ENCODE results near the gene DYNLT3.

DYNLT3 gene

DNA sequence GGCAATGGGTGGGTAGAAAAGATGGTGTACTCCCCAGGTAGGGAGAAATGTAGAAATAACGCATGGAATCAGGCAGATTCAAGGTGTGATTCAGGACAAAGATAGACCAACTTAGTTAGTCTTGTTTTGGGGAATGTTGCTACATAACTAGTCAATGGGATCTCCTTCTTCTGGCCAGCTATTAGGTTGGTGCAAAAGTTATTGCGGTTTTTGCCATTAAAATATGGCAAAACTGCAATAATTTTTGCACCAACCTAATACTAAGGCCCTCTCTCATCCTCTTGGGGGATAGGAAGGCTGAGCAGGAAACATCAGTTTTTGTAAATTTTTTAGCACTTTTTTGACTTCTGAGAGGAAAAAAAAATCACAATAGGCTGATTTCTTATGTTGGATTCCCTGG lies 44.3 kb downstream of the DYNLT3 start:
- DNase-seq (ENCODE audit: low spot score) = no peak
- ChIA-PET POLR2A (ENCODE audit: low non-redundant PET) (no interaction called here), CTCF (no interaction called here)
- no peak overlapping the region for H3K27ac ChIP-seq
- TF ChIP-seq, protein P1, sequence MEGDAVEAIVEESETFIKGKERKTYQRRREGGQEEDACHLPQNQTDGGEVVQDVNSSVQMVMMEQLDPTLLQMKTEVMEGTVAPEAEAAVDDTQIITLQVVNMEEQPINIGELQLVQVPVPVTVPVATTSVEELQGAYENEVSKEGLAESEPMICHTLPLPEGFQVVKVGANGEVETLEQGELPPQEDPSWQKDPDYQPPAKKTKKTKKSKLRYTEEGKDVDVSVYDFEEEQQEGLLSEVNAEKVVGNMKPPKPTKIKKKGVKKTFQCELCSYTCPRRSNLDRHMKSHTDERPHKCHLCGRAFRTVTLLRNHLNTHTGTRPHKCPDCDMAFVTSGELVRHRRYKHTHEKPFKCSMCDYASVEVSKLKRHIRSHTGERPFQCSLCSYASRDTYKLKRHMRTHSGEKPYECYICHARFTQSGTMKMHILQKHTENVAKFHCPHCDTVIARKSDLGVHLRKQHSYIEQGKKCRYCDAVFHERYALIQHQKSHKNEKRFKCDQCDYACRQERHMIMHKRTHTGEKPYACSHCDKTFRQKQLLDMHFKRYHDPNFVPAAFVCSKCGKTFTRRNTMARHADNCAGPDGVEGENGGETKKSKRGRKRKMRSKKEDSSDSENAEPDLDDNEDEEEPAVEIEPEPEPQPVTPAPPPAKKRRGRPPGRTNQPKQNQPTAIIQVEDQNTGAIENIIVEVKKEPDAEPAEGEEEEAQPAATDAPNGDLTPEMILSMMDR (conservative IDR thresholded peaks at IDR 0.05; ENCODE audit: low read depth) = no peak

DNA sequence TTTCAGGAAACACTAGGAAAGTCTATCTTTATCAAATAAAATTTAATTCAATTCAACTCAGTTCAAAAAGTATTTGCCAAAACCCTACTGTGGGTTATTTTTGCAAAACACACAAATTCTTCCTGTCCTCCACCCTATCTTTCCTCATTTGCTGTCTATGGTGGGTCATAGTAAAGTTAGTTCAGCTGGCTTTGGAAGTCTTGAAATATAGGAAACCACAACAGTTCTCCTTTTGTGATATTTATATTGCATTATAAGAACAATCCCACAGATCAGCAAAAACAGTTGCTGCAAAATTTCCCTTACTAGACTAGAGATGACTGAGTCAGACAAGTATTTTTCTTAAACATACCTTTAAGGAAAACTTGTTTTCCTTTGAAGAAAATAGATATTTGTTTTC lies 45.3 kb downstream of the DYNLT3 start:
- TF ChIP-seq, protein P1 (conservative IDR thresholded peaks at IDR 0.05; ENCODE audit: low read depth) = no peak
- no peak overlapping the region for H3K27ac ChIP-seq
- POLR2A ChIA-PET (ENCODE audit: low non-redundant PET) = no interaction called here
- CTCF ChIA-PET = no interaction called here
- no peak for DNase-seq (ENCODE audit: low spot score)

DNA sequence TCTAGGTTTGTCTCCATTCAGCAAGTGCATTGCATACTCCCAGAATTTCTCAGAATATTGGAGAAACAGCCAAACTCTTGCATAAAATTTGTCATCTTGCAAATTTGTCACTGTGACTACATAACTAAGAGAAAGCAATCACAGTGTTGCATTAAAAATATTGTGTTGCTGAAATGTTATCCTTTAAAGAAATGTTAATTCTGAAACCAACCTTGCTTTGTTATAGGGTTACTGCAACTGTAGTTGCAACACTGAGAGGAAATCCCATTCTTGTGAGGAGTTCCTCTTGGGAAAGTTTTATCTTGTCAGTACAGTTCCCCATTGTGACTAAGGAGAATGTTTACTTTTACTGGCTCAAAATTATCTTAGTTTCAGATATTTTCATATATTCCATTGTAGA lies 46.7 kb downstream of the DYNLT3 start:
- POLR2A ChIA-PET (ENCODE audit: low non-redundant PET) = no interaction called here
- DNase-seq (ENCODE audit: low spot score) = no peak
- TF ChIP-seq, protein P1 (conservative IDR thresholded peaks at IDR 0.05; ENCODE audit: low read depth) = no peak
- no peak overlapping the region for H3K27ac ChIP-seq
- CTCF ChIA-PET = no interaction called here

DNA sequence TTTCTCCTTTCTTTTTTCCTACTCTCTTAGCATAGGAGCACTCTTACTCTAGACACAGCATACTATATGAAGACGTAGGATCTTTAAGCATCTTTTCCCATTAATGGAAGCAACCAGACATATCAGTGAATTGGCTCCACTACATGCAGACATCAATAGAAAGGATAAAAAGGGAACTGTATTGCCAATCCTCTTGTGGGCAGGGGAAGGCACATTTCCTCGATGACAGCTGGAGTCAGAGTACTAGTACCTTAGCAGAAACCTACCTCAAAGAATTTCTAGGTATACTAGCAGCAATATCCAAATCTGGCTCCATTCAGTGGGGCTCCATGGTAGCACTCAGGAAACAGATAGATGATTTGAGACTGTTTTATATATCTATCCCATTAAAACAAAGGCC lies 47.4 kb downstream of the DYNLT3 start:
- no peak for DNase-seq (ENCODE audit: low spot score)
- TF ChIP-seq, protein P1 (conservative IDR thresholded peaks at IDR 0.05; ENCODE audit: low read depth) = no peak
- no peak overlapping the region for H3K27ac ChIP-seq
- CTCF ChIA-PET = no interaction called here
- POLR2A ChIA-PET (ENCODE audit: low non-redundant PET) = no interaction called here

DNA sequence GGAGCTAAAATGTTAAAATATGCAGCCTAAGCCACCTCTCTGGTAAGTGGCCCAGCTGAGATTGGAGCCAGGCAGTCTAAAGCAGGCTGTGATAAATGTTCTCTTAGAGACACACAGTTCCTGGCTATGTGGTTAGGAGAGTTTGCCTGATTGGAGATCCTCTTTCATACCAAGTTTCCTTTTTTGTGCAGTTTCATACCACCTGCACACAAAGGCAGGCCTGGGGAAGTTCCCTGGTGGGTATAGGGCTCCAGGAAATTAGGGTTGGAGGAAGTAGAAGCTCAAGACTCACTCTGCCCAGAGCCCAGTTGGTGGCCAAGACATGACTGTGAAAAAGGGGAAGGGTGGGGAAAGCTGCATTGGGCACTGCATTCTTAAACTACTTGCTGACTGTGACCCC lies 50.6 kb downstream of the DYNLT3 start:
- ChIA-PET CTCF (no interaction called here), POLR2A (ENCODE audit: low non-redundant PET) (no interaction called here)
- DNase-seq (ENCODE audit: low spot score) = no peak
- H3K27ac ChIP-seq = no peak overlapping the region
- TF ChIP-seq, protein P1 (conservative IDR thresholded peaks at IDR 0.05; ENCODE audit: low read depth) = no peak

DNA sequence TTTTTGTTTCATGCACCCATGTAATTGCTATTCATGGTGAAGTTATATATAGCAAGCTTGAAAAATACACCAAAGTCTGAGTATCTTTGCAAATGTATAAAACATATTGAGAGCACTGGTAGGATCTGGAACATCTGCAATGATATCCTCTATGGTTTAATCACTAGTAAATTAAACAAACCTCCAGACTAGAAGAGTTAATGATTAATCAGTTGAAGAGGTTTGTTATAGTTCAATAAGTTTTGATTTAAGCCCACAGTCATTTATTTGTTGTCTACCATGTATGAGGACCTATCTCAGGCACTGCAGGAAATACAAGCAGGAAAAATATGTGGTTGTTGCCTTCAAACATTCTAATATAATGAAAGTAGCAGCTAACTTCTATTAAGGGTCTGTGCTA lies 51.1 kb downstream of the DYNLT3 start:
- ChIA-PET POLR2A (ENCODE audit: low non-redundant PET) (no interaction called here), CTCF (no interaction called here)
- TF ChIP-seq, protein P1 (conservative IDR thresholded peaks at IDR 0.05; ENCODE audit: low read depth) = no peak
- H3K27ac ChIP-seq = no peak overlapping the region
- no peak for DNase-seq (ENCODE audit: low spot score)
